Measurements from ENCODE around the gene NRXN3.

GRCh38 chr14:78982551-78982950, 812.4 kb downstream of the NRXN3 start:
- TF ChIP-seq GATA2 (IDR thresholded peaks at IDR 0.05; ENCODE audit: low read depth, low read length) (no peak), GATA3 (IDR thresholded peaks at IDR 0.05; ENCODE audit: low read depth, low read length) (no peak)

Measured in SH-SY5Y (cell line).